Measurements from ENCODE around the gene SNRPF.

The SNRPF gene

GRCh38 chr12:95859344-95859816 lies 628 bp downstream of the SNRPF start:
- no peak for DNase-seq

GRCh38 chr12:95859947-95860850 lies 1.4 kb downstream of the SNRPF start:
- no peak for DNase-seq

GRCh38 chr12:95862038-95862437 lies 3.3 kb downstream of the SNRPF start:
- DNase-seq: no peak

GRCh38 chr12:95863337-95863736 lies 4.6 kb downstream of the SNRPF start:
- no peak for DNase-seq

GRCh38 chr12:95870897-95871296 lies 12.1 kb downstream of the SNRPF start:
- no peak for DNase-seq

- no peak for DNase-seq
Observed at GRCh38 chr12:95874452-95874851, 15.7 kb downstream of the SNRPF start.

GRCh38 chr12:95877622-95878021 lies 18.9 kb downstream of the SNRPF start:
- no peak for DNase-seq

GRCh38 chr12:95880895-95881294 lies 22.1 kb downstream of the SNRPF start:
- DNase-seq: no peak

- DNase-seq: no peak
Observed at GRCh38 chr12:95881331-95881955, 22.7 kb downstream of the SNRPF start.

- DNase-seq: no peak
Observed at GRCh38 chr12:95882080-95882479, 23.3 kb downstream of the SNRPF start.

GRCh38 chr12:95882873-95883272 lies 24.1 kb downstream of the SNRPF start:
- no peak for DNase-seq

GRCh38 chr12:95884998-95885397 lies 26.2 kb downstream of the SNRPF start:
- DNase-seq: no peak

GRCh38 chr12:95887311-95887710 lies 28.6 kb downstream of the SNRPF start:
- no peak for DNase-seq

GRCh38 chr12:95890958-95891357 lies 32.2 kb downstream of the SNRPF start:
- no peak for DNase-seq

GRCh38 chr12:95896846-95897245 lies 38.1 kb downstream of the SNRPF start:
- no peak for DNase-seq

GRCh38 chr12:95898081-95898480 lies 39.3 kb downstream of the SNRPF start:
- DNase-seq: no peak

GRCh38 chr12:95908573-95908972 lies 49.8 kb downstream of the SNRPF start:
- no peak for DNase-seq

GRCh38 chr12:95909871-95910270 lies 51.1 kb downstream of the SNRPF start:
- DNase-seq: no peak

All from amygdala (tissue), 56 donors.